Measurements from ENCODE around the gene SLC6A18.

Gene SLC6A18

GRCh38 chr5:1225081-1225480, at the start of gene SLC6A18:
Gene SLC6A18 (plus strand): TSS chr5:1225381. CDS start chr5:1225478, 97 bp downstream.
- no peak for DNase-seq

DNA sequence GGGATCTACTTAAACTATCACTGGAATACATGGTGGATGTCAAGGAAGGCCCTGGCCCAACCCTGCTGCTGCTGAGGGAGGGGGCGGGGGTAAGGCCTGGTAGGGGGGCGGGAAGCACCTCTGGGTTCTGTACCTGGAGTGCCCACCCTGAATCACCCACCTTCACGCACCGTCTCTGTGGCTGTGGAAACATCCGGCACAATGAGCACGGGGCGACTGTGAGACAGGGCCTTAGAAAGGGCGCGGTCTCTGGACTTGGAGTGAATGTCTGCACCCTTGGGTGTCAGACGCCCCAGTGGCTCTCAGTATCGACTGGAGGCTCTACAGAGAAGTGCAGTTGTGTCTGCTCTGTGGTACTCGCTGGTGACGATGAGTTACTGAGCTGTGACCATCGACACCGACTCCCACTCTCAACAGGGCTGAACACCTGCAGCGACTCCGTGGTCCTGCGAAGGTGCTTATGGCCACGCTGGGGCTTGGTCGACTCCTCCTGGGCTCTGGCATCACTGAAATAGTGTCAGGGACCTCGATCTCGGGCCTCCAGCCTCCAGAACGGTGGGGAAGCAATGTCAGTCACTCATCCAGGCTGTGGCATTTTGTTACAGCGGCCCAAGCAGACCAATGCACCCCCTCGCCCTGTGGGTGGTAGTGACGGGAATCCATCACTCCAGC, 49.2 kb upstream of the SLC6A18 start:
- DNase-seq = no peak

DNA sequence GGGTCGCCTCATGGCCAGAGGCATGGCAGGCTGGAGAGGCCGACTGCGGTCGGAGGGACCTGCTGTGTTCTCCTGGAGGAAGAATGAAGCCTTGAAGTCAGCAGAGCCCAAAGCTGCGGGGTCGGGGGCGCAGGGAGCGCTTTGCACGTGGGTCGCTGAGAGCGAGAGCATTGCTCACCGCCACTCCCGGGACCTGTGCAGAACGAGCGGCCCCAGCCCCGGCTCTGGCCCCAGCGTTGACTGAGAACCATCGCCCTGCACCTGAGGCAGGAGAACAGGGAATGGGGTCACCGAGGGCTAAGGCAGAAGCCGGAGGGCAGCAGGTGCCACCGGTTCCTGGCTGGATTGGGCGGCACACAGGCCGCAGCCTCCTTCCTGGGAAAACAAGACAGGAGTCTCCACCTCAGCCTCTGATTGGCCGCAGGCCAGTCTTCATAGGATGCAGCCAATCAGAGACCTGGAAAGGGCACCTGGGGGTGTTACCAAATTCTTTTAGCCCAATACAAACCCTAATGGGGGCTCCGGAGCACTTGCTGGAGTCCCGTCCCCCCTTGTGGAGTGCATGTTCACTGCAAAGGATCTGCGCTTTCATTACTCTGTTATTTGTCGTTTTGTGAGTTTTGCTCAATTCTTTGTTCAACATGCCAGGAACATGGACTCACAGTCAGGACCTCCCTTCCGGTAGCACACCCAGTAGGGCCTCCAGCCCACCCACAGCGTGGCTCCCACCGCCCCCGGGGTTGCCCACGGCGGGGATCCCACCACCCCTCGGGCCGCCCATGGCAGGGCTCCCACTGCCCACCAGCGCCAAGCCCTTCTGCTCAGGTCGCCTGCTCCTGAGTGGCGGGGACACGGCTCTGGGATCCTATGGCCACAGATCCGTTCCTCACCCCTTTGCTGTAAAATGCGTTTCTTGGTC, 48.4 kb upstream of the SLC6A18 start:
- no peak for DNase-seq

DNA sequence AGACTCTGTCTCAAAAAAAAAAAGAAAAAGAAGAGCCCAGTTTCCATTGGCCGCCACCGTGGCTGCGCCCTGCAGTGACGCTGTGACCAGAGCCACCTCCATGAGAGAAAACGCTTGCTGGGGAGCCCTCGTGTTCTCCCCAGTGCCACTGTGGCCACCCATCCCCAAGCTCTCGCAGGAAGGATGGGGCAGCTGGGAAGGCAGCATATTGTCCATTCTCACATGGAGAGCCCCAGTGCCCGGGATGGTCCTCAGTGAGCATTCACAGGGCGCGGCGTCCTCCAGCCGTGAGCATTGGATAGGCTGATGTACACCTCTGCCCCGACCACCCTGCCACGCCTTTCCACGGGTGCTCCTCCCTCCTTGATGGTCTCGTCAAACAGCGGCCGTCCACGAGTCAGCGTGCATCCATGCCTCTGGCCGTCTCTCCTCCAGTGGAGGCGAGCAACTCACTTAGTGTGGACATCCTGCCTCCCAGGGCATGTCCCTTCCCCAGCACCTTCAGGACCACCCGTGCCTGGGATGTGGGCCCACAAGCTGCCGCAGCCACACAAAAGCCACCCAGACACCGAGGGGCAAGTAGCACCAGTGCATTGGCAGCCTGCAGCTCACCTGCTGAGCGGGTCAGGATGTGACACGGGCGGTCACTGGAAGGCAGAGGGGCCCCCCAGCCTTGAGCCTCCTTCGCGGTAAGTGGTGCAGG, 47.2 kb upstream of the SLC6A18 start:
- DNase-seq = no peak

DNA sequence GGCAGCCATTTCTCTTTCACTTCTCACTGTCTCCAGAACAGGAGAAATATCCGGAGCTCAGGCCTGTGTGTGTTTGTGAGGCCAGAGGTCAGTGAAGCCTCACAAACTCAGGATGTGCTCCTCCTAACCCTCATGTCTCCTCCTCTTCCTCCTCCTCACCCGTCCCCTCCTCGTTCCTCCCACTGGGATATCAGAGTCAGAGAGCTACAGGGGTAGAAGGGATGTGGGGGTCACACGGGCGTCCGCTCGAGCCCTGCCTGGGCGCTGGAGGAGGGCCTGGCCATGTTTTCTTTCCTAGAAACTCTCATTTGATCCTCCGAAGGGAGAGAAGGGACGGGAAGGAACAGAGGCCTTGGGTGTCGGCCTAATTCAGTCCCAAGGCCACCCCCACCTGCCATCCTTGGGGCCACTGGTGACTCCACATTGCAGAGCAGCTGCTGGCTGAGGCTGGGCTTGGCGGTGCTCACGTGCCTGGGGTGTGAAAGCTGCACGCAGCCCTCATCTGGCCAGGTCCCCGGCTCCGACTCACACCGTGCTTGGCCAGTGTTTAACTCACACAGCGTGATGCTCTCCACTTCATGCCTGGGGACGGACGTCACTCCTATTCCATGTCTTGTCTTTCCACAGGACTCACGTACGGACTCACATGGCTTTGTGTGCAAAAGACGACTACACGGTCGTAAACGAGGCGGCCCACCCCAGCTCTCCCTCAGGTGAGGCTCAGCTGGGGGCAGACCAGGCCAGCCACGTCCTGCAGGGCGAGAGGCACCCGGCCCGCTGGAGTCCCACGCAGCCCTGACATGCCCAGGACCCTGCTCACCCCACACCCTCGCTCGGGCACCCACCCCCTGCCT, 46.4 kb upstream of the SLC6A18 start:
- DNase-seq = no peak

- no peak for DNase-seq
Measured at GRCh38 chr5:1179383-1179715, 45.8 kb upstream of the SLC6A18 start.

GRCh38 chr5:1180096-1180495, 45.1 kb upstream of the SLC6A18 start:
- no peak for DNase-seq

DNA sequence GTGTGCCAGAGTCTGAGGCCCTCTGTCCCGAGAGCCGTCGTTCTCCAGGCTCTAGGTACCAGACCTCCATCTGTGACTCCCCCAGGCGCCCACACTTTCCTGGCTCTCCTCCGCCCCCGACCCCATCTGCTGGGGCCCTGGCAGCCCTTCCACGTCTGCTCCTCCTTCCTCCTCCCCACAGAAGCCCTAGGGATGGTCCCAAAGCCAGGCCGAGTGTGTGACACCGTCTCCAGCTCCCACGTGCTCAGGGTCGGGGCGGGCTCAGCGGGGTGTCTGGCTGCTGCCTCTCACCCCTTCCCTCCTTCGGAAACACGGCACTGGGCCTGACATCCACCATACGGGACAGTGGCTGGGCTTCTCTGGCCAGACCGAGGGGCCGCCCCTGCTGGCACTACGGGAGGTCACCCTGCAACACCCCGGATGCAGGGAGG, 44.3 kb upstream of the SLC6A18 start:
- no peak for DNase-seq

GRCh38 chr5:1181451-1182359, 43.5 kb upstream of the SLC6A18 start:
- DNase-seq = no peak

DNA sequence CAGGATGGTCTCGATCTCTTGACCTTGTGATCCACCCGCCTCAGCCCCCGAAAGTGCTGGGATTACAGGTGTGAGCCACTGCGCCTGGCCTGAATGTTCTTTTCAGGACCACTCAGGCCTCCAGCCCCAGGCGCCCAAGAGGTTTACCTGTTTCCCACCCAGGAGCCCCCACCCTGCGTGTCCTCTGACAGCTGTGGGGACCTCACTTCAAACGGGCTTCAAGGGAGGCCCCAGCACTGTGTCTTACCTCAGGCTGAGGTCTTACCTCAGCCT, 42.9 kb upstream of the SLC6A18 start:
- DNase-seq = no peak

GRCh38 chr5:1182633-1183423, 42.4 kb upstream of the SLC6A18 start:
- DNase-seq = no peak

- no peak for DNase-seq
Measured at GRCh38 chr5:1183424-1184162, 41.6 kb upstream of the SLC6A18 start.

DNA sequence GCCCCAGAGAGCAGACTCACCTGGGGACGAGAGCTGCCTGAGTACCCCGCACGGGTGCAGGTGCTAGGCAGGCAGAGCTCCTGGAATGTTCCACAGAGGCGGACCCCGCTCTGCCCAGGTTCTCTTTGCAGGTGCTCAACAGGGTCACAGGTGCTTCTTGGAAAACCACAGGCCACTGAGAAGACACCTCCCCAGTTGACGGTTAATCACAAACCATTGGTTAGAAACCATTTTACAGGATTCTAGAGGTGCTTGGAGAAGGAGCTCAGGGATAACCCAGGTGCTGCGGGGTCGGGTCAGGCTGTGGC, 41.1 kb upstream of the SLC6A18 start:
- DNase-seq = no peak

DNA sequence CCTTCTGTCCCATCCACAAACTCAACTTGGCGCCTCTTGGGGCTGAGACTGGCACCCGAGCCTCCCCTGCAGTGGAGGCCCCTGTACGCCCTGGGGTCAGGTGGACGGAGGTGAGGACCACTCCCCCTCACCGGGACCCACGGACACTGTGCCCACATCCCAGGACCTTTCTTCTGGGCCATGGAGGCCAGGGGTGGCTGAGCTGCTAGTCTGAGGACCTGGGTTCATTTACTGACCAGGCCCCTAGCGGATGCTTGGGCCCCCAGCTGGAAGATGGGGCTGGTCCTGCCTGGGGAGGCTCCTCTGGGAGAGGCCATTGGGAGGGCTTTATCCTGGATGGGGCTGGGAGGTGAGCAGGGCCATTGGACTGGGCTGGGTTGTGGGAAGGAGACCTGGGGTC, 40.7 kb upstream of the SLC6A18 start:
- no peak for DNase-seq

- DNase-seq = no peak
Measured at GRCh38 chr5:1185038-1185627, 40.0 kb upstream of the SLC6A18 start.

- DNase-seq = no peak
Measured at GRCh38 chr5:1185629-1186350, 39.4 kb upstream of the SLC6A18 start.

GRCh38 chr5:1186351-1187233, 38.6 kb upstream of the SLC6A18 start:
- DNase-seq = no peak

DNA sequence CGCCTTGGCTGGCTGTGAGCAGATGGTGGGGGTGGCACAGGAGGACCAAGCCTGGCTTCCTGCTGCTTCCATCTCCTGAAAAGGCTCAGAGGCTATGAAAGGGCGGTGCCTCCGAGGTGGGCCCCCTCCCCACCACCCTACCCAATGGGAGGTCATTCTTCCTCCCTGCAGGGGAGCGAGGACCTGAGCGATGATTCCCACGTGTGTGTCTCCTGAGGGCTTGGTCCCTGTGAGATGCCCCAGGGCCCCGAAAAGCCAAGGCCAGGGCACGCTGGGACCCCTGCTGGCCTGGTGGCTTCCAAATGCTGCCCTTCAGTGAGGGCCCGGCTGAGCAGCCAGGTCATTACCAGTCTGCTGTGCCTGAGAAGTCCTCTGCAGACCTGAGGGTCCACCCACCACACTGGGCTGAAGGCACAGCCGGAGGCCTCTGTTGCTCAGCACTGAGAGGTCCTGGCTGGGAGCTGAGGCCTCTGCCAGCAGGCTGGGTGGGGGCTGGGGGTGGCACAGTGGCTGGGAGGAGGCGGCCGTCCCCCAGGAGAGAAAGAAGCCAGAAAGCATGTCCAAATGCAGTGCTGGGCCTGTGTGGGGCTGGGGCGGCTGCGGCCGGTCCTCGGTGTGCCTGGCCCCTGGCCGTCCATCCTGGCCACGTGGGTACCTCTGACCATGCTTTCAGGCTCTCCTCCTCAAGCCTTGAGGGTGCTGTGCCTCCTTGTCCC, 37.8 kb upstream of the SLC6A18 start:
- DNase-seq = no peak

Measured in kidney glomerular epithelial cell (primary cell).